GM12874 (cell line): ENCODE data around the gene B3GNT5.

Experiments
- TF ChIP-seq, protein P1 (sequence below): IDR thresholded peaks from 2 replicates; pipeline ENCODE4 v1.5.1; 2011; ENCODE audit warnings: low read depth, mild to moderate bottlenecking, control low read depth, low read length, moderate library complexity; ENCODE audit not compliant: insufficient read depth

The B3GNT5 gene, protein sequence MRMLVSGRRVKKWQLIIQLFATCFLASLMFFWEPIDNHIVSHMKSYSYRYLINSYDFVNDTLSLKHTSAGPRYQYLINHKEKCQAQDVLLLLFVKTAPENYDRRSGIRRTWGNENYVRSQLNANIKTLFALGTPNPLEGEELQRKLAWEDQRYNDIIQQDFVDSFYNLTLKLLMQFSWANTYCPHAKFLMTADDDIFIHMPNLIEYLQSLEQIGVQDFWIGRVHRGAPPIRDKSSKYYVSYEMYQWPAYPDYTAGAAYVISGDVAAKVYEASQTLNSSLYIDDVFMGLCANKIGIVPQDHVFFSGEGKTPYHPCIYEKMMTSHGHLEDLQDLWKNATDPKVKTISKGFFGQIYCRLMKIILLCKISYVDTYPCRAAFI

GRCh38 chr3:183252973-183253527 lies at the start of gene B3GNT5:
B3GNT5 (plus strand) TSS chr3:183253253; CDS start chr3:183269799, 16,546 bp downstream.
- TF ChIP-seq, protein P1, sequence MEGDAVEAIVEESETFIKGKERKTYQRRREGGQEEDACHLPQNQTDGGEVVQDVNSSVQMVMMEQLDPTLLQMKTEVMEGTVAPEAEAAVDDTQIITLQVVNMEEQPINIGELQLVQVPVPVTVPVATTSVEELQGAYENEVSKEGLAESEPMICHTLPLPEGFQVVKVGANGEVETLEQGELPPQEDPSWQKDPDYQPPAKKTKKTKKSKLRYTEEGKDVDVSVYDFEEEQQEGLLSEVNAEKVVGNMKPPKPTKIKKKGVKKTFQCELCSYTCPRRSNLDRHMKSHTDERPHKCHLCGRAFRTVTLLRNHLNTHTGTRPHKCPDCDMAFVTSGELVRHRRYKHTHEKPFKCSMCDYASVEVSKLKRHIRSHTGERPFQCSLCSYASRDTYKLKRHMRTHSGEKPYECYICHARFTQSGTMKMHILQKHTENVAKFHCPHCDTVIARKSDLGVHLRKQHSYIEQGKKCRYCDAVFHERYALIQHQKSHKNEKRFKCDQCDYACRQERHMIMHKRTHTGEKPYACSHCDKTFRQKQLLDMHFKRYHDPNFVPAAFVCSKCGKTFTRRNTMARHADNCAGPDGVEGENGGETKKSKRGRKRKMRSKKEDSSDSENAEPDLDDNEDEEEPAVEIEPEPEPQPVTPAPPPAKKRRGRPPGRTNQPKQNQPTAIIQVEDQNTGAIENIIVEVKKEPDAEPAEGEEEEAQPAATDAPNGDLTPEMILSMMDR, result no peak

DNA sequence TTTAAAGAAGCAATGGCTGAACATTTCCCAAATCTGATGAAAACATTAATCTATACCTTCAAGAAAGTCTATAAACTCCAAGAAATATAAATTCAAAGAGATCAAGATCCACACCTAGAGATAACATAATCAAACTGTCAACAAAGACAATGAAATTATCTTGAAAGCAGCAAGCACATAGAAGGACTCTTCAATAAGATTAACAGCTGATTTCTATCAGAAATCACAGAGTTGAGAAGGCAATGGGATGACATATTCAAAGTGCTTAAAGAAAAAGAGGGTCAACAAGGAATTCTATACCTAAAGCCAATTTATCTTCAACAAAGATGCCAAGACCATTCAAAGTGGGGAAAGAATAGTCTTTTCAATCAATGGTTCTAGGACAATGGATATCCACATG lies 49.4 kb upstream of the B3GNT5 start:
- TF ChIP-seq, protein P1, result no peak

- TF ChIP-seq, protein P1, result no peak
These were observed 44.8 kb upstream of the B3GNT5 start for GRCh38 chr3:183208260-183208659.

DNA sequence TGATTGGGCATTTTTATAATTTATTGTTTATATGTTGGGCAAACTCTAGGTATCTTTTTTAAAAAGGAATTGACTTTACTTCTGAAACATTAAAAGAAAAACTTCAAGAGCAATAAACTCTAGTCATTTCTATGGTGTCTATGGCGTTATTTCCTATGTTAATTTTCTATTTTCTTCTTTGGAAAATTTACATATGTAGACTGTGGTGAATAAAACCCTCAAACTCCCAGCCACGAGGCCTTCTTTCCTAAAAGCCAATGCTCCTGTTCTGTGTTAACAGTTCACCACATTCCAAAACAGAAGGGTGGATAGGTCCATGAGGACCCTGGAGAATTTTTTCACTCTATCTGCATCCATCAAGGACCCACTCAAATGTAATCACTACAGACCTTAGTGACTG lies 44.3 kb upstream of the B3GNT5 start:
- TF ChIP-seq, protein P1, result no peak

- TF ChIP-seq, protein P1, result no peak
These were observed 42.7 kb upstream of the B3GNT5 start for GRCh38 chr3:183210341-183210740.

DNA sequence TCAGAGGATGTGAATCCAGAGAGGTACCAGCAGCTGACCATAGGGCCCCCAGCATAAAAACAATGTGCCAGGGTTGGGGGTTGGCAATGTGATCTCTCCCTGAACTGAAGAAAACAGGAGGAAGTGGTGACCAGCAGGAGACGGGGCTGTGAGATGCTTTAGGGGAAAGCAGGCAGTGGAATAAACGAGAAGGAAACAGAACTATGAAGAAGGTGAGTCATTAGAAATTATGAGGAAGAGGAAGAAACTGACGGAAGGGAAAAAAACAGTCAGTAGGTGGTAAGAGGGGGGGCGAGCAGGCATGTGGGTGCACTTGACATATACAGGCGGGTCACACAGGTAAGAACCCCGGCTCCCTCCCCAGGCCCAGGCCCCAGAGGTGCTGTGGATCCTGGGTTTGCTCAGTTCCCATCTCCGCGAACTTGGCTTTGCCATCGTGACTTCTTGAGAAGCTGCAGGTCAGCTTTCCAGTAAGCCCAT lies 42.2 kb upstream of the B3GNT5 start:
- TF ChIP-seq, protein P1, result no peak

DNA sequence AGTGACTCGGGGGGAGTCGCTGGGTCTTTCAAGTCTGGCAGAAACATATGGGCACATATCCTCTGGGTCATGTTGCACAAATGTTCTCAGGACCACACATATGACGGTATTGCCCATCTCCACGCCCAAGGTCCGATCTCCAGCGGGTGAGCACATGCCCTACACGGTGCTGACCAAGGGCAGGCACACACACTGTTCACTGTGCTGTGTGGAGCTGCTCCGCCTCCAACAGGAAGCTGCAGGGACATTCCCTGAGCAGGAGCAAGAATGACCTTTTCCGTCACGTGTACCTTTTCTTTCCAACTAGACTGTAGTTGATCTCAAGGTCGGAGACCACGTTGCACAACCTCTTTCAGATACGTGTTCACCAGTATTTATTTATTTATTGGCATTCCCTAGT lies 41.7 kb upstream of the B3GNT5 start:
- TF ChIP-seq, protein P1, result no peak
